Measurements from ENCODE around the gene ZNF275.
A peak's percentile ranks its signal among the peaks of the same experiment; 100 is the strongest.

- TF ChIP-seq POLR2A (IDR thresholded peaks at IDR 0.05; ENCODE audit: control extremely low read depth in 1 of 2, low read depth in 2 of 2, low read length in 2 of 2) (no peak), CTCF (IDR thresholded peaks at IDR 0.05; ENCODE audit: control extremely low read depth in 1 of 3, insufficient read depth in 1 of 3, low read depth in 1 of 3, low read length in 3 of 3) (peak in 2 of 3 experiments; percentile 97 to 100; a peak in 3 of 4 replicates), JUN (IDR thresholded peaks at IDR 0.05; ENCODE audit: low read depth, low read length) (no peak), GABPA (IDR thresholded peaks at IDR 0.05; ENCODE audit: borderline replicate concordance, insufficient read depth, low read length) (no peak)
Observed at GRCh38 chrX:153400146-153401132, 66.5 kb downstream of the ZNF275 start.

Measured in H1 (cell line).